Keratinocyte (primary cell): Measurements from ENCODE around the gene EYS. TPM values are rescaled to one million over a fixed set of nuclear protein-coding genes. Genes with fewer than 3 reads are reported as not detected.

ENCODE experiments used
- DNase-seq: peaks from one replicate; pipeline ENCODE4 v3.0.0-alpha.2; 2011; ENCODE audit warnings: low read depth, missing footprints, low spot score
- FAIRE-seq: peaks from 2 replicates; lab custom pipeline; 2011; peaks lifted over from hg19 to GRCh38; lab: Jason Lieb, UNC
- H2AFZ ChIP-seq: 2 replicates; pipeline ENCODE4 v1.6.0; 2012; ENCODE audit warnings: low read length, control low read depth, inconsistent platforms; ENCODE audit not compliant: control insufficient read depth
- H3K27ac ChIP-seq: 2 replicates; pipeline ENCODE4 v1.5.1; 2011; ENCODE audit warnings: low read length; ENCODE audit not compliant: control insufficient read depth, insufficient read depth
- H3K27me3 ChIP-seq: 3 replicates; pipeline ENCODE4 v1.6.0; 2011; ENCODE audit warnings: low read length; ENCODE audit not compliant: control insufficient read depth, insufficient read depth; ENCODE audit errors: extremely low read depth
- H3K36me3 ChIP-seq, 2 experiments: 2 replicates in 1 of 2; 3 replicates in 1 of 2; pipeline ENCODE4 v1.5.1; 2011; ENCODE audit warnings: low read length in 2 of 2, mild to moderate bottlenecking in 1 of 2; ENCODE audit not compliant: control insufficient read depth in 2 of 2, insufficient read depth in 2 of 2; ENCODE audit errors: extremely low read depth in 1 of 2
- H3K4me1 ChIP-seq: 3 replicates; pipeline ENCODE4 v1.5.1; 2011; ENCODE audit warnings: low read length; ENCODE audit not compliant: control insufficient read depth, insufficient read depth; ENCODE audit errors: extremely low read depth
- H3K4me2 ChIP-seq: 3 replicates; pipeline ENCODE4 v1.6.0; 2011; ENCODE audit warnings: low read depth, low read length; ENCODE audit not compliant: control insufficient read depth, insufficient read depth; ENCODE audit errors: extremely low read depth
- H3K4me3 ChIP-seq, 3 experiments: fragments of 200-600 bp in 1 of 3; sonication (generic) in 1 of 3; 2 replicates in 2 of 3; 3 replicates in 1 of 3; pipeline ENCODE4 v1.5.1; 2011 to 2016; ENCODE audit warnings: low read length in 3 of 3, mild to moderate bottlenecking in 3 of 3, control low read depth in 2 of 3, inconsistent platforms in 1 of 3, low read depth in 1 of 3, mixed read lengths in 1 of 3, mixed run types in 1 of 3, moderate library complexity in 1 of 3; ENCODE audit not compliant: control insufficient read depth in 2 of 3, insufficient read depth in 2 of 3; ENCODE audit errors: extremely low read depth in 1 of 3
- H3K79me2 ChIP-seq: 2 replicates; pipeline ENCODE4 v1.6.0; 2012; ENCODE audit warnings: low read length; ENCODE audit not compliant: control insufficient read depth, insufficient read depth
- H3K9ac ChIP-seq: 3 replicates; pipeline ENCODE4 v1.6.0; 2011; ENCODE audit warnings: low read length; ENCODE audit not compliant: control insufficient read depth, insufficient read depth; ENCODE audit errors: extremely low read depth
- H3K9me1 ChIP-seq: 3 replicates; pipeline ENCODE4 v1.6.0; 2011; ENCODE audit warnings: low read length; ENCODE audit not compliant: control insufficient read depth, insufficient read depth; ENCODE audit errors: extremely low read depth
- H3K9me3 ChIP-seq: 2 replicates; pipeline ENCODE4 v1.5.1; 2012; ENCODE audit warnings: low read depth, low read length; ENCODE audit not compliant: control insufficient read depth
- H4K20me1 ChIP-seq: 3 replicates; pipeline ENCODE4 v1.6.0; 2011; ENCODE audit warnings: low read length; ENCODE audit not compliant: control insufficient read depth, insufficient read depth; ENCODE audit errors: extremely low read depth
- CTCF ChIP-seq, 3 experiments: IDR thresholded peaks in 1 of 3; conservative IDR thresholded peaks in 1 of 3; optimal IDR thresholded peaks in 1 of 3; 2 replicates in 2 of 3; 3 replicates in 1 of 3; pipeline versions ENCODE3 to v1.5.1; 2011; ENCODE audit warnings: low read length in 3 of 3, mild to moderate bottlenecking in 3 of 3, moderate library complexity in 2 of 3, control low read depth in 1 of 3, inconsistent platforms in 1 of 3; ENCODE audit not compliant: insufficient read depth in 2 of 3; ENCODE audit errors: extremely low read depth in 1 of 3
- EZH2 ChIP-seq: IDR thresholded peaks from one replicate; pipeline ENCODE4 v1.6.1; 2012; ENCODE audit warnings: inconsistent platforms, mild to moderate bottlenecking, low read length, moderate library complexity
- dilution Hi-C: fragments of 300-500 bp; cut with MboI; formaldehyde crosslinking; loops from one replicate; pipeline ENCODE4 v1.7.0; 2020; ENCODE audit warnings: low sequenced_read_pairs; ENCODE audit not compliant: extremely low pct_ligation_motif_present
- polyA plus RNA-seq, 5 experiments: library from polyadenylated mRNA; depleted of rRNA in 3 of 5; stranded (reverse) in 3 of 5; stranded (forward) in 1 of 5; unstranded in 1 of 5; fragments of >200 nt; gene quantifications; 1 replicate in 1 of 5; 2 replicates in 3 of 5; 3 replicates in 1 of 5; pipeline versions ENCODE4 v1.2.1 to v1.2.3, GENCODE V29; 2011 to 2012; ENCODE audit warnings: missing spikeins in 2 of 5, low read depth in 1 of 5, low replicate concordance in 1 of 5

The EYS gene
- polyA plus RNA-seq, 1 donor (not counting 4 experiments of a cell fraction or from before 2014, with no cell fraction given), result 0.34 TPM

DNA sequence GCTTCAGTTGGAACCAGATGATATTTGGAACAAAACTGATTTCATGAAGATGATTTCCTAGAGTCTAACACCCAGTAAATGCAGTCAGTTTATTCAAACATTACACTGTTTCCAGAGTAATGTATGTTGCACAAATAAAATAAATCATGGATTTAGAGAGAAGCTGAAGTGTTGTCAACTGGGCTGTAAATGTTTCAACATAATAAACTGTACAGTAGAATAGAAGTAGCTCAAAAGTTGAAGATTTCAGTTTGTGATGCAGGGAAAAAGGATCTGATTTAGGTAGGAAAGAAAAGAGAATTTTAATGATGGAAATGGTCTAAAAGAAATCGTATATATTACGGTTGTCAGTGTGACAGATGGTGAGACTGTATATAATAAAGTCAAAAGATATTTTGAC, 985.2 kb downstream of the EYS start:
- DNase-seq (no peak), FAIRE-seq (no peak)
- no peak for TF ChIP-seq EZH2
- dilution Hi-C loops, result no loop called here
- no peak overlapping the region for H3K27ac ChIP-seq
- H3K9me3 ChIP-seq, result no peaks in the 10 kb centered on the region
- no peaks in the 10 kb centered on the region for H3K79me2 ChIP-seq
- H3K9me1 ChIP-seq, result no peaks in the 10 kb centered on the region
- H3K4me2 ChIP-seq, result no peak overlapping the region
- no peak overlapping the region for H3K4me3 ChIP-seq
- no peak overlapping the region for H2AFZ ChIP-seq
- H3K27me3 ChIP-seq, result no peaks in the 10 kb centered on the region
- H3K9ac ChIP-seq, result no peak overlapping the region
- no peaks in the 10 kb centered on the region for H3K4me1 ChIP-seq
- H3K36me3 ChIP-seq, result no peaks in the 10 kb centered on the region
- no peaks in the 10 kb centered on the region for H4K20me1 ChIP-seq

GRCh38 chr6:64717281-64717680, 989.7 kb downstream of the EYS start:
- Histone ChIP-seq H3K9me1 (no peaks in the 10 kb centered on the region), H3K4me2 (no peak overlapping the region), H3K36me3 (no peaks in the 10 kb centered on the region), H3K9ac (no peak overlapping the region), H3K4me3 (no peak overlapping the region), H3K27ac (no peak overlapping the region), H4K20me1 (no peaks in the 10 kb centered on the region), H2AFZ (no peak overlapping the region), H3K9me3 (no peaks in the 10 kb centered on the region), H3K27me3 (no peaks in the 10 kb centered on the region), H3K79me2 (no peaks in the 10 kb centered on the region), H3K4me1 (no peaks in the 10 kb centered on the region)
- DNase-seq (no peak), FAIRE-seq (no peak)
- TF ChIP-seq EZH2 (no peak), CTCF (optimal IDR thresholded peaks at IDR 0.05 in 1 of 3, IDR thresholded peaks at IDR 0.05 in 1 of 3, conservative IDR thresholded peaks at IDR 0.05 in 1 of 3; ENCODE audit: extremely low read depth in 1 of 3, insufficient read depth in 2 of 3, low read length in 3 of 3) (no peak)
- dilution Hi-C loops, result no loop called here

GRCh38 chr6:64715624-64716023, 991.4 kb downstream of the EYS start:
- Histone ChIP-seq H3K9me3 (no peaks in the 10 kb centered on the region), H3K4me3 (no peak overlapping the region), H3K27ac (no peak overlapping the region), H3K36me3 (no peaks in the 10 kb centered on the region), H3K4me2 (no peak overlapping the region), H3K79me2 (no peaks in the 10 kb centered on the region), H4K20me1 (no peaks in the 10 kb centered on the region), H2AFZ (no peak overlapping the region), H3K9ac (no peak overlapping the region), H3K4me1 (no peaks in the 10 kb centered on the region), H3K27me3 (no peaks in the 10 kb centered on the region), H3K9me1 (no peaks in the 10 kb centered on the region)
- FAIRE-seq, result no peak
- dilution Hi-C loops, result no loop called here
- no peak for TF ChIP-seq CTCF (optimal IDR thresholded peaks at IDR 0.05 in 1 of 3, IDR thresholded peaks at IDR 0.05 in 1 of 3, conservative IDR thresholded peaks at IDR 0.05 in 1 of 3; ENCODE audit: extremely low read depth in 1 of 3, insufficient read depth in 2 of 3, low read length in 3 of 3)
- TF ChIP-seq EZH2, result no peak
- DNase-seq, result no peak
